Calu3 (cell line): Measurements from ENCODE around the gene PPIL3. TPM values are rescaled to one million over a fixed set of nuclear protein-coding genes. Genes with fewer than 3 reads are reported as not detected.

Source experiments
- BruUV-seq: library from RNA; stranded (reverse); fragments of 400-500 nt; replicated peaks from 2 replicates; lab custom pipeline; 2021; lab: Mats Ljungman, UMichigan
- CTCF ChIA-PET: fragments of 300-600 bp; sonication (Branson Sonifier 250); formaldehyde crosslinking; loops from one replicate; lab custom pipeline; 2022; ENCODE audit warnings: antibody characterized with exemption; lab: Charles Lee
- DNase-seq: peaks from one replicate; pipeline ENCODE4 v3.0.0; 2022
- H3K27ac Mint-ChIP-seq: one replicate; pipeline ENCODE4 v1.8.0; 2022; ENCODE audit warnings: mixed read lengths; ENCODE audit not compliant: unreplicated experiment
- H3K27me3 Mint-ChIP-seq: one replicate; pipeline ENCODE4 v1.8.0; 2022; ENCODE audit warnings: mixed read lengths; ENCODE audit not compliant: unreplicated experiment
- H3K36me3 Mint-ChIP-seq: one replicate; pipeline ENCODE4 v1.8.0; 2022; ENCODE audit warnings: mild to moderate bottlenecking, moderate library complexity, mixed read lengths; ENCODE audit not compliant: insufficient read depth, unreplicated experiment
- H3K4me1 Mint-ChIP-seq: one replicate; pipeline ENCODE4 v1.8.0; 2022; ENCODE audit warnings: mild to moderate bottlenecking, low read depth, mixed read lengths; ENCODE audit not compliant: unreplicated experiment
- H3K4me3 Mint-ChIP-seq: one replicate; pipeline ENCODE4 v1.8.0; 2022; ENCODE audit warnings: mild to moderate bottlenecking, low read depth, moderate library complexity, mixed read lengths; ENCODE audit not compliant: unreplicated experiment
- H3K9me3 Mint-ChIP-seq: one replicate; pipeline ENCODE4 v1.8.0; 2022; ENCODE audit warnings: low read depth, mixed read lengths; ENCODE audit not compliant: unreplicated experiment
- intact Hi-C: fragments of 100-400 bp; cut with micrococcal nuclease; formaldehyde crosslinking; loops from one replicate; pipeline ENCODE4 v1.10.0; 2022; ENCODE audit not compliant: unreplicated experiment
- total RNA-seq: library from RNA; stranded (reverse); gene quantifications from 2 replicates; pipeline ENCODE4 v1.2.3, GENCODE V29; 2022
- TF ChIP-seq, protein P1 (sequence below): fragments of 200-600 bp; IDR thresholded peaks from one replicate; pipeline ENCODE4 v1.8.0; 2022; ENCODE audit warnings: antibody characterized with exemption; ENCODE audit not compliant: unreplicated experiment

The PPIL3 gene
- total RNA-seq, 1 experiment from 2014 or later = 28.0 TPM

DNA sequence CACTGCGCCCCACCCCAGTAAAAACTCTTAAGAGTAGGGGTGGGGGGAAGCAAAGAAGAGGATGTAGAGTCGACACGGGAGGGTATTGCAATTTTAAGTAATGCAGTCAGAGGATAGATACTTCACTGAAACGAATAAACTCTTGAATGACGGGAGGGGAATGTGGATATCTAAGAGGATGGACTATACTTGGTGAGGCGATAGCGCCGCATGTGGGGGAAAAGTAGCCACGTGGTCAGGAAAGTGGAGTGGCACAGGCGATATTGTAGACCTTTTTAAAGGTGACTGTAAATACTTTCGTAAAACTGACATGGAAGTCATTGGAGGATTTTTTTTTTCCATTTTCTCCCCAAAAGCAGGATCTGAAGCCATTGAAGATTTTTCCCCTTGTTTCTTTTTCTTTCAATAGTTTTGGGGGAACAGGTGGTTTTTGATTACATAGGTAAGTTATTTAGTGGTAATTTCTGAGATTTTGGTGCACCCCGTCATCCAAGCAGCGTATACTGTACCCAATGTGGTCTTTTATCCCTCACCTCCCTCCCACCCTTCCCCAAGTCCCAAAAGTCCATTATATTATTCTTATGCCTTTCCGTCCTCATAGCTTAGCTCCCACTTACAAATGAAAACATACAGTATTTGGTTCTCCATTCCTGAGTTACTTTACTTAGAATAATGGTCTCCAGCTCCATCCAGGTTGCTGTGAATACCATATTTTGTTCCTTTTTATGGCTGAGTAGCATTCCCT is 38.2 kb downstream of the PPIL3 start:
- H3K4me1 Mint-ChIP-seq = no peaks in the 10 kb centered on the region
- no peak overlapping the region for H3K4me3 Mint-ChIP-seq
- no peaks in the 10 kb centered on the region for H3K27me3 Mint-ChIP-seq
- CTCF ChIA-PET = interaction anchor here (0.6 kb wide), 1 partner anchor 266 kb away, joined by 5 read pairs; no protein-coding TSS in a partner anchor
- no TSS peak for BruUV-seq
- peaks cover 58% of the 10 kb centered on the region for H3K36me3 Mint-ChIP-seq
- TF ChIP-seq, protein P1, sequence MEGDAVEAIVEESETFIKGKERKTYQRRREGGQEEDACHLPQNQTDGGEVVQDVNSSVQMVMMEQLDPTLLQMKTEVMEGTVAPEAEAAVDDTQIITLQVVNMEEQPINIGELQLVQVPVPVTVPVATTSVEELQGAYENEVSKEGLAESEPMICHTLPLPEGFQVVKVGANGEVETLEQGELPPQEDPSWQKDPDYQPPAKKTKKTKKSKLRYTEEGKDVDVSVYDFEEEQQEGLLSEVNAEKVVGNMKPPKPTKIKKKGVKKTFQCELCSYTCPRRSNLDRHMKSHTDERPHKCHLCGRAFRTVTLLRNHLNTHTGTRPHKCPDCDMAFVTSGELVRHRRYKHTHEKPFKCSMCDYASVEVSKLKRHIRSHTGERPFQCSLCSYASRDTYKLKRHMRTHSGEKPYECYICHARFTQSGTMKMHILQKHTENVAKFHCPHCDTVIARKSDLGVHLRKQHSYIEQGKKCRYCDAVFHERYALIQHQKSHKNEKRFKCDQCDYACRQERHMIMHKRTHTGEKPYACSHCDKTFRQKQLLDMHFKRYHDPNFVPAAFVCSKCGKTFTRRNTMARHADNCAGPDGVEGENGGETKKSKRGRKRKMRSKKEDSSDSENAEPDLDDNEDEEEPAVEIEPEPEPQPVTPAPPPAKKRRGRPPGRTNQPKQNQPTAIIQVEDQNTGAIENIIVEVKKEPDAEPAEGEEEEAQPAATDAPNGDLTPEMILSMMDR = no peak
- H3K9me3 Mint-ChIP-seq = no peaks in the 10 kb centered on the region
- DNase-seq = no peak
- no peak overlapping the region for H3K27ac Mint-ChIP-seq
- intact Hi-C loops = no loop called here

DNA sequence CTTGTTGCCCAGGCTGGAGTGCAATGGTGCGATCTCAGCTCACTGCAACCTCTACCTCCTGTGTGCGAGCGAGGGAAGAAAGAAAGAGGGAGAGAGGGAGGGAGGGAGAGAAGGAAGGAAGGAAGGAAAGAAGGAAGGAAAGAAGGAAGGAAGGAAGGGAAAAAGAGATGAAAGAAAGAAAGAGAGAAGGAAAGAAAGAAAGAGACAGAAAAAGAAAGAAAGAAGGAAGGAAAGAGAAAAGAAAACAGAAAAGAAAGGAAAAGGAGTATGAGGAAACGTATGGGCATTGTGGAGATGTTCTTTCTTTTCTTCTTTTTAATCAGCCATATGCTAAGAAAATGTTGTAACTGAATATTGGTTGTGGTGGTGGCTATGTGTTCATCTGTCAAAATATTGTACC is 40.9 kb downstream of the PPIL3 start:
- H3K9me3 Mint-ChIP-seq = no peaks in the 10 kb centered on the region
- no peak overlapping the region for H3K4me3 Mint-ChIP-seq
- BruUV-seq = no TSS peak
- no peak overlapping the region for H3K27ac Mint-ChIP-seq
- no peaks in the 10 kb centered on the region for H3K4me1 Mint-ChIP-seq
- no peak for DNase-seq
- CTCF ChIA-PET = no interaction called here
- intact Hi-C loops = no loop called here
- H3K36me3 Mint-ChIP-seq = peaks cover 32% of the 10 kb centered on the region
- no peaks in the 10 kb centered on the region for H3K27me3 Mint-ChIP-seq
- TF ChIP-seq, protein P1 = no peak

DNA sequence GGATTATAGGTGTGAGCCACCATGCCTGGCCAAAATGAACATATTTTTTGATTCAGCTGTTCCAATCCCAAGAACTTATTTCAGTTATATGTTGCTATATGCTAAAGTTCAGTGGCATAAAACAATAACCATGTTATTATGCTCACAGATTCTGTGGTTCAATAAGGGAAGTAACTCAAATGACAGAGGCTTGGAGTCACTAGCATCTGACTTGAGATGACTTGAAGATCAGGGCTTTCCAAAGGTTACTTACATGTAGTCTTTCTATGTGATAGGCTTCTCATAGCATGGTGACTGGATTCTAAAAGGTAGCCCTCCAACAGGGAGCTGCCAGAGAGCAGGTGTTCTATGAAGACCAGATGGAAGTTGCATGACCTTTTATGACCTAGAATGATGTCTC is 41.6 kb downstream of the PPIL3 start:
- intact Hi-C loops = no loop called here
- H3K36me3 Mint-ChIP-seq = peaks cover 25% of the 10 kb centered on the region

DNA sequence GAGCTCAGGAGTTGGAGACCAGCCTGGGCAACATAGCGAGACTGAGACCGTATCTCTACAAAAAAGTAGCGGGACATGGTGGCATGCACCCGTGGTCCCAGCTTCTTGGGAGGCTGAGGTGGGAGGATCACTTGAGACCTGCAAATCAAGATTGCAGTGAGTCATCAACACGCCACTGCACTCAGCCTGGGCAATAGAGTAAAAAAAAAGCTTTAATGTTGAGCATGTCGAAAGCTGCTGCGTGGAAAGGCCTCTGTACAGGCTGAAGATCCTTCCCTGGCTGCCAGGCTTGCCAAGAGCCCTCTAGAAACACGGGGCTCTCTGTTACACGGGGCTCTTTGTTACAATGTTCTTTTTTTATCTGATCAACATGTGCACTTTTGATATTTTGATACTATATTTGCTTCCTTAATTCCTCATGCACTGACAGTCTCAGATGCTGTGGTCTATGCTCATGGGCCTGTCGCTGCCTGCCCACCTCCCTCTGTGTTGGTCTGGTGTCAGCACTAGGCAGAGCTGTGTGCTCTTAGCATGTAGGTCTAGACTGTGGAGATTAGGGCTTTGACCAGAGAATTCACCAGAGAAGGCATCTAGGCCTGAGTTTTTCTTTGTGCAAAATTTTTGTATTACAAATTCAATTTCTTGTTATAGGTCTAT is 43.1 kb downstream of the PPIL3 start:
- no TSS peak for BruUV-seq
- intact Hi-C loops = no loop called here
- H3K4me1 Mint-ChIP-seq = no peaks in the 10 kb centered on the region
- peaks cover 11% of the 10 kb centered on the region for H3K36me3 Mint-ChIP-seq
- CTCF ChIA-PET = no interaction called here
- H3K27ac Mint-ChIP-seq = no peak overlapping the region
- no peaks in the 10 kb centered on the region for H3K27me3 Mint-ChIP-seq
- TF ChIP-seq, protein P1 = no peak
- no peak overlapping the region for H3K4me3 Mint-ChIP-seq
- H3K9me3 Mint-ChIP-seq = no peaks in the 10 kb centered on the region
- no peak for DNase-seq

More for the DNA sequence above, 41.6 kb downstream of the PPIL3 start:
- H3K4me3 Mint-ChIP-seq = no peak overlapping the region
- TF ChIP-seq, protein P1 = no peak
- no peaks in the 10 kb centered on the region for H3K4me1 Mint-ChIP-seq
- no peaks in the 10 kb centered on the region for H3K27me3 Mint-ChIP-seq
- no TSS peak for BruUV-seq
- no peak overlapping the region for H3K27ac Mint-ChIP-seq
- CTCF ChIA-PET = no interaction called here
- no peak for DNase-seq
- H3K9me3 Mint-ChIP-seq = no peaks in the 10 kb centered on the region
